ENCODE data around the gene DUSP2. TPM values are rescaled to one million over a fixed set of nuclear protein-coding genes. Genes with fewer than 3 reads are reported as not detected.

DUSP2 gene
- total and polyA plus RNA-seq, 2 experiments from 2014 or later, result 6.6 to 13.0 TPM

DNA sequence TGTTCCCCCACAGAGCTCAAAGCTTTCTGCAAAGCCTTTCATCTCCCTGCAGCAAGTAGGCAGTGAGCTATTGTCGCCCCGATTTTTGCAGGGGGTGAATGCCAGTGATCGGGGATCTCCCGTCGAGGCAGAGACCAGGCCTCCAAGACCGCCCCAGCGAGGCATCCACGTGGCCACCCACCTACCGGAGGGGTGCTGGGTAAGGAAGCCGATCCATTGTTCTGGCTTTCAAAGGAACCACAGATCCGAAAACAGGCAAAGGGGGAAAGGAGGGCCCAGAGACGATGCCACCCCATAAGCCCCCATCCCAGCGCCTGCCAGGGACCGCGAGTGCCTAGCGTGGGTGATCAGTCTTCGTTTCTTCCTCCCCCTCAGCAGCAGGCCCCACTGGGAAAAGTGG is 31.3 kb downstream of the DUSP2 start (continued):
- TF ChIP-seq CREB1 (CRISPR knock-in tag; IDR thresholded peaks at IDR 0.05; ENCODE audit: low read depth), result no peak
- TF ChIP-seq STAT1 (IDR thresholded peaks at IDR 0.05; ENCODE audit: unreplicated experiment), result no peak

DNA sequence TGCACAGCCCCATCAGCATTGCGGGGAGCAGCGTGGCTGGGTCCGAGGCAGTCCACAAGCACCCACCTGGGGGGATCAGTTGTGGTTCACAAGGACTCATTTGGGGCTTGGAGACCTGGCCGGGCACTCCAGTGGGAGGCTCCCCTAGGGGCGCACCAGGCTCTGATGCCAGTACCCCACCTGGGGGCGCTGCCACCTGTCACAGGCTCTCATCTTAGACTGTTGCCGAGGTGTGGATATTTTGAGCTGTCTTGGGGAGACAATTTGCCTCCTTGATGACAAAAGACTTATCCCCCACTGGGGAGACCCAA is 31.9 kb downstream of the DUSP2 start:
- Histone ChIP-seq H4K20me1 (replicated peaks; ENCODE audit: insufficient read depth) (no peaks in the 10 kb centered on the region), H2AFZ (no peak overlapping the region), H3K4me2 (no peak overlapping the region), H3K27me3 (ENCODE audit: insufficient read depth) (peaks cover 27% of the 10 kb centered on the region), H3K27ac (ENCODE audit: low read depth) (no peak overlapping the region), H3F3A (replicated peaks; ENCODE audit: low read depth) (no peaks in the 10 kb centered on the region), H3K36me3 (ENCODE audit: insufficient read depth) (no peaks in the 10 kb centered on the region), H3K4me1 (ENCODE audit: insufficient read depth) (peaks cover 18% of the 10 kb centered on the region), H3K4me3 (no peak overlapping the region), H3K9me2 (ENCODE audit: insufficient read depth) (no peaks in the 10 kb centered on the region), H3K79me2 (replicated peaks; ENCODE audit: insufficient read depth) (no peaks in the 10 kb centered on the region)
- H3K27me3 Mint-ChIP-seq (ENCODE audit: insufficient read depth, low read depth, poor library complexity), result peaks cover 29% of the 10 kb centered on the region
- H3K4me1 Mint-ChIP-seq, result peaks cover 32% of the 10 kb centered on the region
- H3K9me3 Mint-ChIP-seq, result peaks cover 4% of the 10 kb centered on the region; the same call in 2 of the 3 replicates
- H3K27ac Mint-ChIP-seq, result no peak overlapping the region
- ATAC-seq (peak; percentile 2; the same call in 2 of the 3 replicates), DNase-seq (ENCODE audit: low spot score) (peak; percentile 57)
- TF ChIP-seq STAT1 (IDR thresholded peaks at IDR 0.05; ENCODE audit: unreplicated experiment), result no peak
- TF ChIP-seq, protein P1, sequence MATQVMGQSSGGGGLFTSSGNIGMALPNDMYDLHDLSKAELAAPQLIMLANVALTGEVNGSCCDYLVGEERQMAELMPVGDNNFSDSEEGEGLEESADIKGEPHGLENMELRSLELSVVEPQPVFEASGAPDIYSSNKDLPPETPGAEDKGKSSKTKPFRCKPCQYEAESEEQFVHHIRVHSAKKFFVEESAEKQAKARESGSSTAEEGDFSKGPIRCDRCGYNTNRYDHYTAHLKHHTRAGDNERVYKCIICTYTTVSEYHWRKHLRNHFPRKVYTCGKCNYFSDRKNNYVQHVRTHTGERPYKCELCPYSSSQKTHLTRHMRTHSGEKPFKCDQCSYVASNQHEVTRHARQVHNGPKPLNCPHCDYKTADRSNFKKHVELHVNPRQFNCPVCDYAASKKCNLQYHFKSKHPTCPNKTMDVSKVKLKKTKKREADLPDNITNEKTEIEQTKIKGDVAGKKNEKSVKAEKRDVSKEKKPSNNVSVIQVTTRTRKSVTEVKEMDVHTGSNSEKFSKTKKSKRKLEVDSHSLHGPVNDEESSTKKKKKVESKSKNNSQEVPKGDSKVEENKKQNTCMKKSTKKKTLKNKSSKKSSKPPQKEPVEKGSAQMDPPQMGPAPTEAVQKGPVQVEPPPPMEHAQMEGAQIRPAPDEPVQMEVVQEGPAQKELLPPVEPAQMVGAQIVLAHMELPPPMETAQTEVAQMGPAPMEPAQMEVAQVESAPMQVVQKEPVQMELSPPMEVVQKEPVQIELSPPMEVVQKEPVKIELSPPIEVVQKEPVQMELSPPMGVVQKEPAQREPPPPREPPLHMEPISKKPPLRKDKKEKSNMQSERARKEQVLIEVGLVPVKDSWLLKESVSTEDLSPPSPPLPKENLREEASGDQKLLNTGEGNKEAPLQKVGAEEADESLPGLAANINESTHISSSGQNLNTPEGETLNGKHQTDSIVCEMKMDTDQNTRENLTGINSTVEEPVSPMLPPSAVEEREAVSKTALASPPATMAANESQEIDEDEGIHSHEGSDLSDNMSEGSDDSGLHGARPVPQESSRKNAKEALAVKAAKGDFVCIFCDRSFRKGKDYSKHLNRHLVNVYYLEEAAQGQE (IDR thresholded peaks at IDR 0.05; ENCODE audit: unreplicated experiment), result no peak
- TF ChIP-seq CTCF (conservative IDR thresholded peaks at IDR 0.05; ENCODE audit: low read depth in 2 of 2), result peak; percentile 62 to 63
- H3K36me3 Mint-ChIP-seq (ENCODE audit: low read depth), result no peaks in the 10 kb centered on the region
- no peak overlapping the region for H3K4me3 Mint-ChIP-seq

DNA sequence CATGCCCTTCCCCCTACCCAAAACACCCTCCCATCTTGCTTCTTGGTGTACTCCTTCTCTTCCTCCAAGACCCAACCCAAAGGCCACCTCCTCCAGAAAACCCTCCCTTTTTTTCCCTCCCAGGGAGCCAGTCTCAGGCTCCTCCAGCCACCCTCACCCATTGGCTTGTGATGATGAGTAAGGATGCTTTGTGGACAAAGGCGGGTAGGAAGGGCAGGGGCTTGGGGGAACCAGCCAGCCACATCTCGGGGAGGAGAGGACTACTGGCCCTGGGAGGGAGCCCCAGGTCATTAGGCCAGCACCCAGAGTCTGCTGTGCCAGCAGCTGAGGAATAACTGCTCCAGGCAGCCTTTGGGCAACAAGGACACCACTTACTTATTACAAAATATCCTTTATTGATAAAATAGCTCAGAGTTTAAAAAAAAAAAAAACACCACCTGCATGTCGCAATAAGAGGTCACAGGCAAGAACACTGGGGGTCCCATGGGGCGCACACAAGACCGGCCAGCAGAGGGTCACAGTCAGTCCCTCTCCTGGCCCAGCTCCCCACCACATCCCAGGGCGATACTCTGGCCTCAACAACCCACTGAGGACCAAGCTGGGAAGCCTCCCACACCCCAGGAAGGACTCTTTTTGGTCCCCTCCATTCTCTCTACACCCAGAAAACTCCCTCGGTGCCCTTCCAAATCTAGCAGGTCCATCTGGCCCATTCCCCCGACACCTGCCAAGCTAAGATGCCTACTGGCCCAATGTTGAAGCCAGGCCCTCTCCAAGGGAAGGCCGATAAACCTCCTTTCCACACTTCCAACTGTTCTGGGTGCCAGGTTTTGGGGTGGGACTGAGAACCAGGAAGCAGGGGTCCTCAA is 32.5 kb downstream of the DUSP2 start:
- Histone ChIP-seq H3K36me3 (ENCODE audit: insufficient read depth) (no peaks in the 10 kb centered on the region), H3K9me2 (ENCODE audit: insufficient read depth) (no peaks in the 10 kb centered on the region), H4K20me1 (replicated peaks; ENCODE audit: insufficient read depth) (no peaks in the 10 kb centered on the region), H2AFZ (no peak overlapping the region), H3K4me3 (no peak overlapping the region), H3F3A (replicated peaks; ENCODE audit: low read depth) (no peaks in the 10 kb centered on the region), H3K27me3 (ENCODE audit: insufficient read depth) (peaks cover 22% of the 10 kb centered on the region), H3K4me1 (ENCODE audit: insufficient read depth) (peaks cover 24% of the 10 kb centered on the region), H3K4me2 (no peak overlapping the region), H3K27ac (ENCODE audit: low read depth) (no peak overlapping the region), H3K79me2 (replicated peaks; ENCODE audit: insufficient read depth) (no peaks in the 10 kb centered on the region)
- TF ChIP-seq ZNF114 (CRISPR knock-in tag; IDR thresholded peaks at IDR 0.05) (no peak), POLR2AphosphoS5 (IDR thresholded peaks at IDR 0.05; ENCODE audit: low read depth) (no peak), EZH2 (IDR thresholded peaks at IDR 0.05; ENCODE audit: low read depth, unreplicated experiment) (no peak)
- H3K27me3 Mint-ChIP-seq (ENCODE audit: insufficient read depth, low read depth, poor library complexity), result peaks cover 27% of the 10 kb centered on the region
- peaks cover 4% of the 10 kb centered on the region; the same call in 2 of the 3 replicates for H3K9me3 Mint-ChIP-seq
- H3K36me3 Mint-ChIP-seq (ENCODE audit: low read depth), result no peaks in the 10 kb centered on the region
- DNase-seq (ENCODE audit: low spot score) (no peak), ATAC-seq (no peak)
- H3K27ac Mint-ChIP-seq, result no peak overlapping the region
- peaks cover 37% of the 10 kb centered on the region for H3K4me1 Mint-ChIP-seq
- H3K4me3 Mint-ChIP-seq, result no peak overlapping the region

All from GM23338 (cell line).